ENCODE measurements around the gene TMEM132A. TPM values are rescaled to one million over a fixed set of nuclear protein-coding genes. Genes with fewer than 3 reads are reported as not detected.

TMEM132A gene
- total RNA-seq, 2 donors from 2014 or later = not detected

DNA sequence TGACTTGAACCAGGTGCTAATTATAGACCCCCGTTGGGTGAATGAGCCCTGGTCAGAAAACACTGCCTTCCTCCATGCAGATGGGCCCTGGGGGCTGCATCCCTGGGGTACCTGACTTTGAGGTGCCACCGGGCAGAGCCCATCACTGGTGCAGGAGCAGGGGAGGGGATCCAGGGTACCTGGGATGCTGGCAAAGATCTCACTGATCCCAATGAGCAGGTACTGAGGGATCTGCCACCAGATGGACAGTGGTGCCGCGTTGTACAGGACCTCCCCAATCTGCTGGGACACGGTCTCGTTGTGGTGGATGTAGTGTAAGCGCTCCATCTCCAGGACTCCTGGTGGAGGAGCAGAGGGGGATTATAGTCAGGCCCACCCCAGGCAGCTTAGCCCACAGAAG is 15.0 kb downstream of the TMEM132A start:
- peak overlapping the region; percentile 8 for H3K27ac Mint-ChIP-seq
- no peaks in the 10 kb centered on the region for H3K9me3 ChIP-seq (ENCODE audit: control insufficient read depth, low read length, poor library complexity, severe bottlenecking)
- H3K4me1 Mint-ChIP-seq = peaks cover 11% of the 10 kb centered on the region
- no peak for ATAC-seq
- no peak for DNase-seq
- peaks cover 3% of the 10 kb centered on the region for H3K27me3 Mint-ChIP-seq
- H3K4me3 Mint-ChIP-seq = no peak overlapping the region
- H3K36me3 Mint-ChIP-seq (ENCODE audit: low read depth) = no peaks in the 10 kb centered on the region

- no peak overlapping the region for H3K4me3 Mint-ChIP-seq
These were observed 15.6 kb downstream of the TMEM132A start for GRCh38 chr11:60939855-60940254.

DNA sequence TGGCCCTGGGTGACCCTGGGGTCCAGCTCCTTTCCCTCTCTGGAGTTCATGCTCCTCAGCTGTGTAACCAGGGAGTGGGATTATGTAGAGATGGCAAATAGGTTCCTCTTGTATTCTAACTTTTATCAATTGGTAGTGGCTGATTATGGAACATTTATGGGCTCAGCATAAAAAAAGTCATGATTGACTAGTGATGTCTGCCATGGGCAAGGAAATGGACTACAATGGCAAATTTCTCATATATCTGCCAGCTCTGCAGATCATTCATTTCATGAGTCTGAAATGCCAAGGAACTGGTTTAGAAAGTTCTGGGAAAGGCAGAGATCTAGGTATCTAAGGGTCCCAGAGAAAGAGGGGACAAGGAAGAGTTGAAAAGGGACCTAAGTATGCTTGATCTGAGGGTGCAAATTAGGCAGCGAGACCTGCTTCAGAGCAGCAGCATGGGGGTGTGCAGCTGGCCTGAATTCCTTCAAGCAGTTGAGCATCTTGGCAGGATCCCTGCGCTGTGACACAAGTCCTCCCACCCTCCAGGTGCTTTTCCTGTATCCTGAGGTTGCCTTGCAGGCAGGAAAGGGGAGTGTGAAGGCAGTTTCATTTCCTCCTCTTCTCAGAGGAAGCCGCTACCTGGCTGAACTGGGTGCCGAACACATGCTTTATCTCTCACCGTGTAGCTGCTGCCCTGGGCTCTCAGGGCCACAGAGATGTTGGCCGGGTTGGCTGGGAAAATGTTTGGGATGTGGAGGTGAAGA is 17.3 kb downstream of the TMEM132A start:
- ATAC-seq = no peak
- H3K4me1 Mint-ChIP-seq = peaks cover 11% of the 10 kb centered on the region
- no peak for DNase-seq
- peaks cover 12% of the 10 kb centered on the region for H3K27me3 Mint-ChIP-seq
- peak overlapping the region; percentile 41 for H3K27ac Mint-ChIP-seq
- H3K4me3 Mint-ChIP-seq = no peak overlapping the region
- H3K9me3 ChIP-seq (ENCODE audit: control insufficient read depth, low read length, poor library complexity, severe bottlenecking) = no peaks in the 10 kb centered on the region
- no peaks in the 10 kb centered on the region for H3K36me3 Mint-ChIP-seq (ENCODE audit: low read depth)

More at GRCh38 chr11:60939855-60940254, 15.6 kb downstream of the TMEM132A start:
- Mint-ChIP-seq H3K36me3 (ENCODE audit: low read depth) (no peaks in the 10 kb centered on the region), H3K27ac (peak overlapping the region; percentile 66), H3K4me1 (peaks cover 11% of the 10 kb centered on the region), H3K27me3 (peaks cover 5% of the 10 kb centered on the region)
- no peaks in the 10 kb centered on the region for H3K9me3 ChIP-seq (ENCODE audit: control insufficient read depth, low read length, poor library complexity, severe bottlenecking)
- DNase-seq (no peak), ATAC-seq (peak; percentile 82)

DNA sequence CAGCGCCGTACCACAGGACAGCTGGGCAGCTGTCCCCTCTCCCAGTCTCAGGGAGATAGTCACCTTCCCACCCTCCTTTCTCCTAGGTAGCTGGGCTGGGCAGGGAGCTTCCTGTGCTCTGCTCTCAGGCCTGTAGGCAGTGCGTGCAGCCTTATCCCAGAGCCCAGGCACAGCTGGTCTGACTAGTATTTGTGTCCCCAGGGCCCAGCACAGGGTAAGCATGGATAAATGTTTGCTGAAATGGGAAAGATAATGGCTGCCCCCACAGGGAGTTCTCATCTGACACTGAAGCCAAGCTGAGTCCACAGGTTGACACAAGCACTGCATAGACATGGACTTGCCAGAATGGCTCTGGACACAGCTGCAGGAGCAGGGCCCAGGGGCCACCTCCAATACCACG is 18.0 kb downstream of the TMEM132A start:
- peak overlapping the region; percentile 41 for H3K27ac Mint-ChIP-seq
- H3K9me3 ChIP-seq (ENCODE audit: control insufficient read depth, low read length, poor library complexity, severe bottlenecking) = no peaks in the 10 kb centered on the region
- peaks cover 12% of the 10 kb centered on the region for H3K27me3 Mint-ChIP-seq
- DNase-seq (no peak), ATAC-seq (no peak)
- H3K36me3 Mint-ChIP-seq (ENCODE audit: low read depth) = no peaks in the 10 kb centered on the region
- no peak overlapping the region for H3K4me3 Mint-ChIP-seq
- H3K4me1 Mint-ChIP-seq = peaks cover 11% of the 10 kb centered on the region

DNA sequence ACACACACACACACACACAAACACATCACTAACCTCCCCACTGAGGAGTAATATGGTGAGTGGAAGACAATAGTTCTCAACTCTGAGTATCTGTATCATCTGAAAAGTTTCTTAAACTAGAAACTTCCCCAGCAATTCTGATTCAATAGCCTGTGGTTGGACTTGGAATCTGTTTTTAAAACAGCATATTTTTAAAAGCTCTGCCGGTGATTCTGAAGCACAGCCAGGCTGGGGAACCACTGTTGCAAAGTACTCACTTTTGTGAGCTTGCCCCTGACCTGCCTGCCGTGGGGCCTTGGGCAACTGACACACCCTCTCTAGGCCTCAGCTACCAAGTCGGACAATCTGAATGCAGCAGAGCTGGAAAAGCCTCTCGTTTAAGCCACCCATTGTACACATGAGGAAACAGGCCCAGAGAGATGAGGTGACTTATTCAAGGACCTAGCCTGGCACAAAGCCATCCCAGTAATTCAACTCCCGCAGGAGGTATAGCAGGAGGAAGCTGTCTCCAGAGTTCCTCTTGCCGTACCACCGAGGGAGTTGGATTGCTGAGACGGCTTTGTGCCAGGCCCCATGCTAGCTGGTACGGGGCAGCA is 18.8 kb downstream of the TMEM132A start:
- Mint-ChIP-seq H3K36me3 (ENCODE audit: low read depth) (no peaks in the 10 kb centered on the region), H3K27ac (no peak overlapping the region), H3K4me3 (no peak overlapping the region), H3K27me3 (peaks cover 12% of the 10 kb centered on the region), H3K4me1 (peaks cover 11% of the 10 kb centered on the region)
- H3K9me3 ChIP-seq (ENCODE audit: control insufficient read depth, low read length, poor library complexity, severe bottlenecking) = no peaks in the 10 kb centered on the region
- no peak for DNase-seq
- ATAC-seq = no peak

GRCh38 chr11:60944490-60945294 is 20.4 kb downstream of the TMEM132A start:
- Mint-ChIP-seq H3K27ac (no peak overlapping the region), H3K27me3 (peaks cover 21% of the 10 kb centered on the region), H3K4me3 (no peak overlapping the region), H3K4me1 (peaks cover 8% of the 10 kb centered on the region), H3K36me3 (ENCODE audit: low read depth) (peaks cover 3% of the 10 kb centered on the region)
- ATAC-seq (no peak), DNase-seq (no peak)
- no peaks in the 10 kb centered on the region for H3K9me3 ChIP-seq (ENCODE audit: control insufficient read depth, low read length, poor library complexity, severe bottlenecking)

GRCh38 chr11:60945295-60945667 is 21.0 kb downstream of the TMEM132A start:
- Mint-ChIP-seq H3K4me3 (no peak overlapping the region), H3K4me1 (peaks cover 4% of the 10 kb centered on the region), H3K36me3 (ENCODE audit: low read depth) (peaks cover 3% of the 10 kb centered on the region), H3K27me3 (peaks cover 21% of the 10 kb centered on the region), H3K27ac (no peak overlapping the region)
- DNase-seq (no peak), ATAC-seq (no peak)
- H3K9me3 ChIP-seq (ENCODE audit: control insufficient read depth, low read length, poor library complexity, severe bottlenecking) = no peaks in the 10 kb centered on the region

DNA sequence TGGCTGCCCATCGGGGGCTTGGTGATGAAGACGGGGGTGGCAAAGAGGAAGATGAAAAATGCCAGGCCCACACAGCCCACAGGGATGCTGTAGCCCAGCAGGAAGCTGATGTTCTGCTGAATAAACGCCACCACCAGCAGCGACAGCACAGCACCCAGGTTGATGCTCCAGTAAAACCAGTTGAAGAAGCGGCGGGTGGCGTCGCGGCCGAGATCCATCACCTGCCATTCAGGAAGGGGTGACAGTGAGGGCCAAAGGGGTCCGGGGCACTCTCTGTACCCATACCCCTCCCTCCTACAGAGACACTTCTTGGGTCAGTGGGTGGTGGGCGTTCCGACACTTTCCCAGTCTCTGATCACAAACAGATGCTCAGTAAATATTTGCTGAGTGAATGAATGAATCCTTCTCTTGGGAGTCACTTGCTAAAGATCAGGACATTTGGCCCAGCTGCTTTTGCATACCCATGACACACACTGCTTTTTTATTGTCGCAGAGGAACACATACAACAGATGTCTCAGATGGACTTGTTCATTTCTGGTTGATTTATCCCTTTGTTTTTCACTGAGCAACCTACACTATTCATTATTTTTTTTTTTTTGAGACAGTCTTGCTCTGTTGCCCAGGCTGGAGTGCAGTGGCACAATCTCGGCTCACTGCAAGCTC is 22.5 kb downstream of the TMEM132A start:
- DNase-seq (no peak), ATAC-seq (no peak)
- Mint-ChIP-seq H3K4me3 (no peak overlapping the region), H3K27me3 (peaks cover 21% of the 10 kb centered on the region), H3K36me3 (ENCODE audit: low read depth) (peaks cover 3% of the 10 kb centered on the region), H3K27ac (peak overlapping the region; percentile 9), H3K4me1 (peaks cover 6% of the 10 kb centered on the region)
- no peaks in the 10 kb centered on the region for H3K9me3 ChIP-seq (ENCODE audit: control insufficient read depth, low read length, poor library complexity, severe bottlenecking)

GRCh38 chr11:60947700-60948099 is 23.4 kb downstream of the TMEM132A start:
- ATAC-seq = no peak
- Mint-ChIP-seq H3K4me1 (peaks cover 14% of the 10 kb centered on the region), H3K36me3 (ENCODE audit: low read depth) (peaks cover 3% of the 10 kb centered on the region), H3K27ac (no peak overlapping the region), H3K4me3 (no peak overlapping the region), H3K27me3 (peaks cover 27% of the 10 kb centered on the region)
- DNase-seq = no peak
- H3K9me3 ChIP-seq (ENCODE audit: control insufficient read depth, low read length, poor library complexity, severe bottlenecking) = no peaks in the 10 kb centered on the region

- Mint-ChIP-seq H3K4me1 (peaks cover 17% of the 10 kb centered on the region), H3K4me3 (no peak overlapping the region), H3K27ac (no peak overlapping the region), H3K36me3 (ENCODE audit: low read depth) (peaks cover 3% of the 10 kb centered on the region), H3K27me3 (peaks cover 32% of the 10 kb centered on the region)
- DNase-seq (no peak), ATAC-seq (no peak)
- H3K9me3 ChIP-seq (ENCODE audit: control insufficient read depth, low read length, poor library complexity, severe bottlenecking) = no peaks in the 10 kb centered on the region
These were observed 24.0 kb downstream of the TMEM132A start for GRCh38 chr11:60948250-60948649.

DNA sequence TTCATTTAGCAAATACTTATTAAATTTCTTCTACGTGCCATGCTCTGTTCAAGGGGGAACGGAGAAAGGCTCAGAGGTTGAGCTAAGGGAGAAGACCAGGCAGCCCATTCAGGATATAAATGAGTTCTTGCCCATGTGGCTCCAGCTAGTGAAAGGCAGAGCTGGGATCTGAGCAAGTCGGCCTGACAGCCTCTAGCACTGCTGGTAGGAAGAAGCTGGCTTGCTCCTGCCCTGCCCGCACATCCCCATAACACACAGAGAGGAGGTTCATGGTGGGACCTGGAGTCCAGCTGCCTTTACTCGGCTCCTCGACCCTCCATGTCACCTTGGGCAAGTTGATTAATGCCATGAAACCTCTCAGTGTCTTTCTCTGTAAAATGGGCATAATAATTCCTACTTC is 25.8 kb downstream of the TMEM132A start:
- ATAC-seq = no peak

GRCh38 chr11:60950933-60951605 is 26.8 kb downstream of the TMEM132A start:
- Mint-ChIP-seq H3K27ac (no peak overlapping the region), H3K27me3 (peaks cover 24% of the 10 kb centered on the region), H3K4me3 (peak overlapping the region; percentile 86), H3K36me3 (ENCODE audit: low read depth) (peaks cover 3% of the 10 kb centered on the region), H3K4me1 (peaks cover 20% of the 10 kb centered on the region)
- H3K9me3 ChIP-seq (ENCODE audit: control insufficient read depth, low read length, poor library complexity, severe bottlenecking) = no peaks in the 10 kb centered on the region
- ATAC-seq (peak; percentile 57), DNase-seq (peak in 1 of 3 donors; percentile 33)

More for the DNA sequence above, 25.8 kb downstream of the TMEM132A start:
- peaks cover 20% of the 10 kb centered on the region for H3K4me1 Mint-ChIP-seq
- DNase-seq = no peak
- peaks cover 3% of the 10 kb centered on the region for H3K36me3 Mint-ChIP-seq (ENCODE audit: low read depth)
- no peak overlapping the region for H3K27ac Mint-ChIP-seq
- peak overlapping the region; percentile 25 for H3K4me3 Mint-ChIP-seq
- no peaks in the 10 kb centered on the region for H3K9me3 ChIP-seq (ENCODE audit: control insufficient read depth, low read length, poor library complexity, severe bottlenecking)
- peaks cover 27% of the 10 kb centered on the region for H3K27me3 Mint-ChIP-seq
